ENCODE measurements around the gene SNUPN. TPM values are rescaled to one million over a fixed set of nuclear protein-coding genes. Genes with fewer than 3 reads are reported as not detected.

SNUPN gene
- total RNA-seq, 4 donors from 2014 or later = 16.3 to 35.1 (median 23.7) TPM

- no peak for DNase-seq (ENCODE audit: low spot score in 2 of 2)
- Histone ChIP-seq H3K9me3 (no peaks in the 10 kb centered on the region), H3K27me3 (no peaks in the 10 kb centered on the region), H3K27ac (peak overlapping the region; percentile 63 to 97 (median 86)), H3K4me3 (no peak overlapping the region), H3K36me3 (peaks cover 0 to 22% (median 0%) of the 10 kb centered on the region in 3 donors), H3K4me1 (peaks cover 0 to 75% (median 46%) of the 10 kb centered on the region in 4 donors)
- 86 to 92% methylated on average over 9 of the region's 9 CpGs for WGBS, 2 donors
- TF ChIP-seq POLR2A (IDR thresholded peaks at IDR 0.05) (no peak), EP300 (IDR thresholded peaks at IDR 0.05) (no peak), CTCF (IDR thresholded peaks at IDR 0.05) (no peak)
Observed at GRCh38 chr15:75662823-75663519, 37.4 kb upstream of the SNUPN start.

- H3K27me3 ChIP-seq = no peaks in the 10 kb centered on the region
- H3K4me3 ChIP-seq = no peak overlapping the region
- no peak for TF ChIP-seq POLR2A (IDR thresholded peaks at IDR 0.05)
- TF ChIP-seq CTCF (IDR thresholded peaks at IDR 0.05) = no peak
- no peak for TF ChIP-seq EP300 (IDR thresholded peaks at IDR 0.05)
- H3K9me3 ChIP-seq = no peaks in the 10 kb centered on the region
- H3K36me3 ChIP-seq = peaks cover 0 to 35% (median 5%) of the 10 kb centered on the region in 3 donors
- 57 to 65% methylated on average over 3 of the region's 3 CpGs for WGBS, 2 donors
- peaks cover 0 to 69% (median 36%) of the 10 kb centered on the region in 4 donors for H3K4me1 ChIP-seq
- peak overlapping the region; percentile 63 to 97 (median 86) for H3K27ac ChIP-seq
- DNase-seq (ENCODE audit: low spot score in 2 of 2) = no peak
Observed at GRCh38 chr15:75661756-75662140, 36.2 kb upstream of the SNUPN start.

- H3K4me1 ChIP-seq = peaks cover 0 to 66% (median 31%) of the 10 kb centered on the region in 4 donors
- no peaks in the 10 kb centered on the region for H3K27me3 ChIP-seq
- H3K4me3 ChIP-seq = peak overlapping the region in 2 of 4 donors; percentile 12 to 20
- TF ChIP-seq POLR2A (IDR thresholded peaks at IDR 0.05) (peak in 1 of 2 donors; percentile 71), CTCF (IDR thresholded peaks at IDR 0.05) (no peak), EP300 (IDR thresholded peaks at IDR 0.05) (peak; percentile 64 to 83)
- peak; percentile 78 to 79 for DNase-seq (ENCODE audit: low spot score in 2 of 2)
- H3K27ac ChIP-seq = peak overlapping the region; percentile 63 to 97 (median 86)
- WGBS, 2 donors = 33 to 45% methylated on average over 7 to 10 of the region's 14 CpGs
- H3K9me3 ChIP-seq = no peaks in the 10 kb centered on the region
- H3K36me3 ChIP-seq = peaks cover 0 to 40% (median 5%) of the 10 kb centered on the region in 3 donors
Observed at GRCh38 chr15:75661100-75661755, 35.7 kb upstream of the SNUPN start.

GRCh38 chr15:75659928-75660645, 34.6 kb upstream of the SNUPN start:
- Histone ChIP-seq H3K27me3 (no peaks in the 10 kb centered on the region), H3K27ac (peak overlapping the region; percentile 63 to 97 (median 86)), H3K4me3 (no peak overlapping the region), H3K4me1 (peaks cover 0 to 70% (median 34%) of the 10 kb centered on the region in 4 donors), H3K9me3 (no peaks in the 10 kb centered on the region), H3K36me3 (peaks cover 0 to 51% (median 5%) of the 10 kb centered on the region in 3 donors)
- DNase-seq (ENCODE audit: low spot score in 2 of 2) = no peak
- 62 to 63% methylated on average over 13 to 17 of the region's 17 CpGs for WGBS, 2 donors
- TF ChIP-seq POLR2A (IDR thresholded peaks at IDR 0.05) (no peak), EP300 (IDR thresholded peaks at IDR 0.05) (no peak), CTCF (IDR thresholded peaks at IDR 0.05) (no peak)

All from tibial nerve (tissue), 4 donors.